ENCODE measurements around the gene HEYL. TPM values are rescaled to one million over a fixed set of nuclear protein-coding genes. Genes with fewer than 3 reads are reported as not detected.

HEYL gene
- total RNA-seq, 2 donors from 2014 or later: 2.6 to 51.9 TPM

- Histone ChIP-seq H3K27me3 (replicated peaks; ENCODE audit: insufficient read depth) (no peaks in the 10 kb centered on the region), H3K9me3 (no peaks in the 10 kb centered on the region), H3K4me3 (no peak overlapping the region), H3K4me1 (replicated peaks) (no peaks in the 10 kb centered on the region), H3K27ac (no peak overlapping the region), H3K36me3 (no peaks in the 10 kb centered on the region)
- 93% methylated on average over 8 of the region's 8 CpGs for WGBS
- TF ChIP-seq POLR2AphosphoS5 (IDR thresholded peaks at IDR 0.05): no peak
- DNase-seq (ENCODE audit: low spot score): no peak
- intact Hi-C loops (cut with DNase I): no loop called here
These were observed 1.4 kb upstream of the HEYL start for GRCh38 chr1:39640861-39641260.

GRCh38 chr1:39638965-39639304, 508 bp downstream of the HEYL start:
- intact Hi-C loops (cut with DNase I): no loop called here

GRCh38 chr1:39637361-39637760, 2.1 kb downstream of the HEYL start:
- no peaks in the 10 kb centered on the region for H3K9me3 ChIP-seq
- DNase-seq (ENCODE audit: low spot score): no peak
- H3K4me3 ChIP-seq: peak overlapping the region in 1 of 2 donors; percentile 1
- no peaks in the 10 kb centered on the region for H3K27me3 ChIP-seq (replicated peaks; ENCODE audit: insufficient read depth)
- TF ChIP-seq POLR2AphosphoS5 (IDR thresholded peaks at IDR 0.05): no peak
- no peak for TF ChIP-seq CTCF (IDR thresholded peaks at IDR 0.05)
- no peak for TF ChIP-seq POLR2A (IDR thresholded peaks at IDR 0.05)
- no peaks in the 10 kb centered on the region for H3K4me1 ChIP-seq (replicated peaks)
- H3K36me3 ChIP-seq: no peaks in the 10 kb centered on the region
- intact Hi-C loops (cut with DNase I): no loop called here
- no peak overlapping the region for H3K27ac ChIP-seq
- 75% methylated on average over 4 of the region's 4 CpGs for WGBS

More at GRCh38 chr1:39638965-39639304, 508 bp downstream of the HEYL start:
- H3K4me3 ChIP-seq: peak overlapping the region; percentile 30 to 36
- WGBS: 68% methylated on average over 3 of the region's 3 CpGs
- peak overlapping the region; percentile 59 to 65 for H3K27ac ChIP-seq
- H3K36me3 ChIP-seq: no peaks in the 10 kb centered on the region
- no peaks in the 10 kb centered on the region for H3K9me3 ChIP-seq
- TF ChIP-seq CTCF (IDR thresholded peaks at IDR 0.05) (no peak), POLR2AphosphoS5 (IDR thresholded peaks at IDR 0.05) (no peak), POLR2A (IDR thresholded peaks at IDR 0.05) (no peak)
- no peaks in the 10 kb centered on the region for H3K4me1 ChIP-seq (replicated peaks)
- H3K27me3 ChIP-seq (replicated peaks; ENCODE audit: insufficient read depth): no peaks in the 10 kb centered on the region
- DNase-seq (ENCODE audit: low spot score): no peak

GRCh38 chr1:39635871-39636210, 3.6 kb downstream of the HEYL start:
- Histone ChIP-seq H3K27ac (peak overlapping the region in 1 of 2 donors; percentile 45), H3K4me3 (no peak overlapping the region), H3K4me1 (replicated peaks) (no peaks in the 10 kb centered on the region), H3K27me3 (replicated peaks; ENCODE audit: insufficient read depth) (no peaks in the 10 kb centered on the region), H3K9me3 (no peaks in the 10 kb centered on the region), H3K36me3 (no peaks in the 10 kb centered on the region)
- 56% methylated on average over 2 of the region's 2 CpGs for WGBS
- no peak for TF ChIP-seq CTCF (IDR thresholded peaks at IDR 0.05)
- TF ChIP-seq POLR2A (IDR thresholded peaks at IDR 0.05): no peak
- no peak for TF ChIP-seq POLR2AphosphoS5 (IDR thresholded peaks at IDR 0.05)
- DNase-seq (ENCODE audit: low spot score): no peak
- intact Hi-C loops (cut with DNase I): no loop called here

- 81% methylated on average over 12 of the region's 12 CpGs for WGBS
- intact Hi-C loops (cut with DNase I): no loop called here
- Histone ChIP-seq H3K4me1 (replicated peaks) (no peaks in the 10 kb centered on the region), H3K27me3 (replicated peaks; ENCODE audit: insufficient read depth) (no peaks in the 10 kb centered on the region), H3K36me3 (no peaks in the 10 kb centered on the region), H3K4me3 (no peak overlapping the region), H3K27ac (peak overlapping the region; percentile 22 to 45), H3K9me3 (no peaks in the 10 kb centered on the region)
- TF ChIP-seq CTCF (IDR thresholded peaks at IDR 0.05) (no peak), POLR2AphosphoS5 (IDR thresholded peaks at IDR 0.05) (no peak), POLR2A (IDR thresholded peaks at IDR 0.05) (no peak)
- no peak for DNase-seq (ENCODE audit: low spot score)
These were observed 4.1 kb downstream of the HEYL start for GRCh38 chr1:39635205-39635870.
